GM21367 (cell line): Measurements from ENCODE around the gene TAP2.
"Not testable (repeated sequence)": the region's sequence is repeated elsewhere in the genome, so short reads cannot be mapped to it uniquely, and the experiment has no call there.

Experiments
- ATAC-seq: cut with Tn5 transposase; IDR thresholded peaks from one replicate; pipeline ENCODE4 v1.9.1; 2021; ENCODE audit not compliant: unreplicated experiment

Gene TAP2

GRCh38 chr6:32838114-32838958 is at the start of gene TAP2:
Gene TAP2 (minus strand): TSS chr6:32838739. CDS start chr6:32838233, 506 bp downstream.
- peak; percentile 62 for ATAC-seq

GRCh38 chr6:32887616-32888015 is 49.1 kb upstream of the TAP2 start:
- no peak for ATAC-seq

GRCh38 chr6:32886681-32887383 is 48.3 kb upstream of the TAP2 start:
- ATAC-seq: no peak

- ATAC-seq: no peak
These were observed 47.3 kb upstream of the TAP2 start for GRCh38 chr6:32885698-32886286.

- no peak for ATAC-seq
These were observed 45.2 kb upstream of the TAP2 start for GRCh38 chr6:32883789-32884188.

- ATAC-seq: no peak
These were observed 44.3 kb upstream of the TAP2 start for GRCh38 chr6:32882879-32883250.

GRCh38 chr6:32880962-32881361 is 42.4 kb upstream of the TAP2 start:
- ATAC-seq: not testable (repeated sequence)

- ATAC-seq: no peak
These were observed 41.2 kb upstream of the TAP2 start for GRCh38 chr6:32879691-32880090.

- no peak for ATAC-seq
These were observed 38.1 kb upstream of the TAP2 start for GRCh38 chr6:32876603-32877002.

GRCh38 chr6:32873947-32874346 is 35.4 kb upstream of the TAP2 start:
- ATAC-seq: not testable (repeated sequence)

- ATAC-seq: no peak
These were observed 29.8 kb upstream of the TAP2 start for GRCh38 chr6:32868257-32868788.

- no peak for ATAC-seq
These were observed 29.2 kb upstream of the TAP2 start for GRCh38 chr6:32867554-32868256.

GRCh38 chr6:32867022-32867477 is 28.5 kb upstream of the TAP2 start:
- no peak for ATAC-seq

GRCh38 chr6:32865724-32866443 is 27.3 kb upstream of the TAP2 start:
- ATAC-seq: no peak

- ATAC-seq: no peak
These were observed 24.2 kb upstream of the TAP2 start for GRCh38 chr6:32862725-32863124.

- no peak for ATAC-seq
These were observed 22.1 kb upstream of the TAP2 start for GRCh38 chr6:32860674-32861073.

GRCh38 chr6:32858194-32858593 is 19.7 kb upstream of the TAP2 start:
- no peak for ATAC-seq

GRCh38 chr6:32857156-32857891 is 18.8 kb upstream of the TAP2 start:
- no peak for ATAC-seq

- ATAC-seq: no peak
These were observed 17.1 kb upstream of the TAP2 start for GRCh38 chr6:32855467-32856174.
